Osteocyte (in vitro differentiated cells): ENCODE results near the gene RNF20. TPM values are rescaled to one million over a fixed set of nuclear protein-coding genes. Genes with fewer than 3 reads are reported as not detected.

Experiments used
- DNase-seq: peaks from one replicate; pipeline ENCODE4 v3.0.0; 2021; ENCODE audit warnings: mixed read lengths; ENCODE audit not compliant: unreplicated experiment; ENCODE audit errors: extremely low spot score
- H3K27ac Mint-ChIP-seq: one replicate; pipeline ENCODE4 v1.8.0; 2021; ENCODE audit warnings: mild to moderate bottlenecking, mixed read lengths; ENCODE audit not compliant: unreplicated experiment
- H3K27me3 Mint-ChIP-seq: one replicate; pipeline ENCODE4 v1.8.0; 2021; ENCODE audit warnings: mixed read lengths; ENCODE audit not compliant: unreplicated experiment
- H3K36me3 Mint-ChIP-seq: one replicate; pipeline ENCODE4 v1.8.0; 2021; ENCODE audit warnings: mixed read lengths; ENCODE audit not compliant: unreplicated experiment
- H3K4me1 Mint-ChIP-seq: one replicate; pipeline ENCODE4 v1.8.0; 2021; ENCODE audit warnings: mixed read lengths; ENCODE audit not compliant: unreplicated experiment
- H3K4me3 Mint-ChIP-seq: one replicate; pipeline ENCODE4 v1.8.0; 2021; ENCODE audit warnings: mild to moderate bottlenecking, moderate library complexity, mixed read lengths; ENCODE audit not compliant: unreplicated experiment
- H3K9me3 Mint-ChIP-seq: one replicate; pipeline ENCODE4 v1.8.0; 2021; ENCODE audit warnings: mixed read lengths; ENCODE audit not compliant: unreplicated experiment
- CTCF ChIP-seq: fragments of 200-600 bp; sonication (generic); IDR thresholded peaks from 2 replicates; pipeline ENCODE4 v1.5.0; 2021; ENCODE audit warnings: antibody characterized with exemption, mild to moderate bottlenecking, moderate library complexity
- total RNA-seq: library from RNA; stranded (reverse); gene quantifications from 2 replicates; pipeline ENCODE4 v1.2.1, GENCODE V29; 2021

RNF20 gene
- total RNA-seq, 1 donor from 2014 or later = 54.7 TPM

GRCh38 chr9:101530076-101530711, 3.5 kb upstream of the RNF20 start:
- no peaks in the 10 kb centered on the region for H3K9me3 Mint-ChIP-seq
- no peak overlapping the region for H3K4me3 Mint-ChIP-seq
- peaks cover 18% of the 10 kb centered on the region for H3K4me1 Mint-ChIP-seq
- peak; percentile 88 for DNase-seq
- H3K27me3 Mint-ChIP-seq = no peaks in the 10 kb centered on the region
- H3K36me3 Mint-ChIP-seq = no peaks in the 10 kb centered on the region
- H3K27ac Mint-ChIP-seq = no peak overlapping the region
- TF ChIP-seq CTCF = peak; percentile 89

GRCh38 chr9:101536351-101536750, 2.7 kb downstream of the RNF20 start:
- Mint-ChIP-seq H3K4me3 (no peak overlapping the region), H3K4me1 (peaks cover 20% of the 10 kb centered on the region), H3K27me3 (no peaks in the 10 kb centered on the region), H3K9me3 (no peaks in the 10 kb centered on the region), H3K27ac (no peak overlapping the region), H3K36me3 (peaks cover 9% of the 10 kb centered on the region)
- no peak for DNase-seq
- no peak for TF ChIP-seq CTCF

- Mint-ChIP-seq H3K4me1 (peaks cover 20% of the 10 kb centered on the region), H3K27me3 (no peaks in the 10 kb centered on the region)
- no peak for DNase-seq
These were observed 3.3 kb downstream of the RNF20 start for GRCh38 chr9:101536938-101537337.

GRCh38 chr9:101540069-101540468, 6.4 kb downstream of the RNF20 start:
- TF ChIP-seq CTCF = no peak
- no peaks in the 10 kb centered on the region for H3K9me3 Mint-ChIP-seq
- no peaks in the 10 kb centered on the region for H3K27me3 Mint-ChIP-seq
- H3K4me3 Mint-ChIP-seq = no peak overlapping the region
- peaks cover 13% of the 10 kb centered on the region for H3K36me3 Mint-ChIP-seq
- no peak for DNase-seq
- H3K4me1 Mint-ChIP-seq = peaks cover 8% of the 10 kb centered on the region
- H3K27ac Mint-ChIP-seq = no peak overlapping the region

More at GRCh38 chr9:101536938-101537337, 3.3 kb downstream of the RNF20 start:
- H3K36me3 Mint-ChIP-seq = peaks cover 9% of the 10 kb centered on the region
- TF ChIP-seq CTCF = no peak
- no peak overlapping the region for H3K27ac Mint-ChIP-seq
- H3K9me3 Mint-ChIP-seq = no peaks in the 10 kb centered on the region
- H3K4me3 Mint-ChIP-seq = no peak overlapping the region

- Mint-ChIP-seq H3K9me3 (no peaks in the 10 kb centered on the region), H3K36me3 (peaks cover 31% of the 10 kb centered on the region), H3K4me1 (no peaks in the 10 kb centered on the region), H3K27ac (no peak overlapping the region), H3K4me3 (no peak overlapping the region), H3K27me3 (no peaks in the 10 kb centered on the region)
- no peak for TF ChIP-seq CTCF
- no peak for DNase-seq
These were observed 9.6 kb downstream of the RNF20 start for GRCh38 chr9:101543098-101543735.
